H1 (cell line): ENCODE data around the gene MAP1B. TPM values are rescaled to one million over a fixed set of nuclear protein-coding genes. Genes with fewer than 3 reads are reported as not detected.

Experiments
- CTCF ChIA-PET: fragments of 300-600 bp; sonication (Branson Sonifier 250); formaldehyde crosslinking; loops from one replicate; lab custom pipeline; 2021; ENCODE audit not compliant: partially characterized antibody; lab: Charles Lee
- POLR2A ChIA-PET: fragments of 300-600 bp; sonication (Branson Sonifier 250); formaldehyde crosslinking; loops from one replicate; lab custom pipeline; 2021; ENCODE audit warnings: inconsistent platforms; ENCODE audit not compliant: partially characterized antibody; lab: Charles Lee
- DNase-seq, 2 experiments: peaks; one replicate each; pipeline versions ENCODE4 v3.0.0 to v3.0.0-alpha.2; 2010 to 2022; ENCODE audit warnings: low spot score in 2 of 2, low read depth in 1 of 2, mixed read lengths in 1 of 2
- FAIRE-seq: peaks from 2 replicates; lab custom pipeline; 2011; peaks lifted over from hg19 to GRCh38; lab: Jason Lieb, UNC
- H2AFZ ChIP-seq: 2 replicates; pipeline ENCODE4 v1.8.1; 2012; ENCODE audit warnings: low read length, inconsistent platforms
- H2AK5ac ChIP-seq: 2 replicates; pipeline ENCODE4 v1.6.1; 2013; ENCODE audit warnings: low read depth, low read length
- H2BK120ac ChIP-seq: replicated peaks from 2 replicates; pipeline ENCODE3; 2013; ENCODE audit warnings: low read depth, low read length, inconsistent platforms
- H2BK12ac ChIP-seq: 2 replicates; pipeline ENCODE4 v1.6.1; 2013; ENCODE audit warnings: low read depth, low read length
- H2BK15ac ChIP-seq: 2 replicates; pipeline ENCODE4 v1.6.1; 2013; ENCODE audit warnings: low read length
- H2BK20ac ChIP-seq: 2 replicates; pipeline ENCODE4 v1.6.1; 2013; ENCODE audit warnings: low read length
- H2BK5ac ChIP-seq: 2 replicates; pipeline ENCODE4 v1.6.1; 2013; ENCODE audit warnings: low read depth, low read length
- H3K14ac ChIP-seq: 2 replicates; pipeline ENCODE4 v1.6.1; 2013; ENCODE audit warnings: inconsistent platforms; ENCODE audit not compliant: insufficient read length
- H3K18ac ChIP-seq: 2 replicates; pipeline ENCODE4 v1.6.1; 2013; ENCODE audit warnings: low read length; ENCODE audit errors: extremely low read depth
- H3K23ac ChIP-seq: 2 replicates; pipeline ENCODE4 v1.6.1; 2013; ENCODE audit warnings: inconsistent platforms; ENCODE audit not compliant: insufficient read length
- H3K23me2 ChIP-seq: 2 replicates; pipeline ENCODE4 v1.6.1; 2013; ENCODE audit warnings: low read depth, low read length
- H3K27ac ChIP-seq: 2 replicates; pipeline ENCODE4 v1.6.1; 2011; ENCODE audit warnings: low read depth, low read length, inconsistent platforms
- H3K27me3 ChIP-seq, 4 experiments: replicated peaks in 1 of 4; 1 replicate in 1 of 4; 2 replicates in 3 of 4; pipeline versions ENCODE4 v1.6.1 to v1.8.1; 2011 to 2013; ENCODE audit warnings: low read length in 3 of 4, mild to moderate bottlenecking in 3 of 4, inconsistent platforms in 2 of 4, mixed read lengths in 2 of 4, moderate library complexity in 1 of 4; ENCODE audit not compliant: control insufficient read depth in 3 of 4, insufficient read depth in 3 of 4; ENCODE audit errors: extremely low read depth in 1 of 4
- H3K36me3 ChIP-seq, 4 experiments: 2 replicates each; pipeline versions ENCODE4 v1.6.1 to v1.8.1; 2011 to 2013; ENCODE audit warnings: mild to moderate bottlenecking in 4 of 4, low read length in 3 of 4, moderate library complexity in 2 of 4, control low read depth in 1 of 4, inconsistent platforms in 1 of 4; ENCODE audit not compliant: insufficient read depth in 4 of 4, control insufficient read depth in 2 of 4
- H3K4ac ChIP-seq: replicated peaks from 2 replicates; pipeline ENCODE3; 2013; ENCODE audit warnings: low read length, low read depth, mixed read lengths, inconsistent platforms; ENCODE audit not compliant: insufficient read length
- H3K4me1 ChIP-seq, 4 experiments: replicated peaks in 1 of 4; 1 replicate in 1 of 4; 2 replicates in 3 of 4; pipeline versions ENCODE4 v1.6.1 to v1.8.1; 2011 to 2013; ENCODE audit warnings: low read length in 3 of 4, inconsistent platforms in 2 of 4, mixed read lengths in 1 of 4; ENCODE audit not compliant: insufficient read depth in 4 of 4, control insufficient read depth in 3 of 4
- H3K4me2 ChIP-seq, 2 experiments: 2 replicates each; pipeline versions ENCODE4 v1.6.1 to v1.8.1; 2011 to 2013; ENCODE audit warnings: low read depth in 2 of 2, low read length in 2 of 2, control low read depth in 1 of 2, inconsistent platforms in 1 of 2, mild to moderate bottlenecking in 1 of 2; ENCODE audit not compliant: insufficient read depth in 1 of 2
- H3K4me3 ChIP-seq, 4 experiments: fragments of 200-600, 300-600 bp in 1 of 4; sonication (generic), shearing (Covaris generic), sonication (Bioruptor Twin) in 1 of 4; 2 replicates each; pipeline versions ENCODE4 v1.5.1 to v1.8.1; 2011 to 2016; ENCODE audit warnings: low read length in 4 of 4, low read depth in 3 of 4, control low read depth in 2 of 4, inconsistent platforms in 2 of 4, mild to moderate bottlenecking in 2 of 4, mixed read lengths in 1 of 4, moderate library complexity in 1 of 4; ENCODE audit not compliant: insufficient read depth in 2 of 4; ENCODE audit errors: extremely low read depth in 1 of 4
- H3K56ac ChIP-seq: replicated peaks from 2 replicates; pipeline ENCODE3; 2013; ENCODE audit warnings: low read depth, mild to moderate bottlenecking, mixed read lengths, low read length, inconsistent platforms; ENCODE audit not compliant: insufficient read length
- H3K79me1 ChIP-seq: 2 replicates; pipeline ENCODE4 v1.6.1; 2013; ENCODE audit warnings: low read depth, low read length, control low read depth
- H3K79me2 ChIP-seq, 2 experiments: 2 replicates each; pipeline versions ENCODE4 v1.6.1 to v1.8.1; 2012 to 2013; ENCODE audit warnings: low read length in 2 of 2, mild to moderate bottlenecking in 2 of 2, inconsistent platforms in 1 of 2; ENCODE audit not compliant: insufficient read depth in 2 of 2, control insufficient read depth in 1 of 2
- H3K9ac ChIP-seq, 4 experiments: replicated peaks in 1 of 4; 1 replicate in 1 of 4; 2 replicates in 3 of 4; pipeline versions ENCODE4 v1.6.1 to v1.8.1; 2011 to 2013; ENCODE audit warnings: low read depth in 3 of 4, low read length in 3 of 4, control low read depth in 2 of 4, mild to moderate bottlenecking in 2 of 4, moderate library complexity in 2 of 4, inconsistent platforms in 1 of 4; ENCODE audit errors: extremely low read depth in 1 of 4
- H3K9me3 ChIP-seq, 2 experiments: 2 replicates each; pipeline versions ENCODE4 v1.6.1 to v1.8.1; 2012 to 2013; ENCODE audit warnings: mild to moderate bottlenecking in 2 of 2, moderate library complexity in 2 of 2, control low read depth in 1 of 2, inconsistent platforms in 1 of 2, low read depth in 1 of 2, low read length in 1 of 2, mixed read lengths in 1 of 2; ENCODE audit not compliant: insufficient read depth in 2 of 2
- H4K20me1 ChIP-seq, 2 experiments: replicated peaks in 1 of 2; 2 replicates each; pipeline versions ENCODE3 to v1.8.1; 2011 to 2013; ENCODE audit warnings: inconsistent platforms in 2 of 2, low read length in 2 of 2, mild to moderate bottlenecking in 1 of 2; ENCODE audit not compliant: insufficient read depth in 2 of 2, control insufficient read depth in 1 of 2
- H4K5ac ChIP-seq: 2 replicates; pipeline ENCODE4 v1.6.1; 2013; ENCODE audit warnings: low read length, low read depth, mixed read lengths, inconsistent platforms; ENCODE audit not compliant: insufficient read length
- H4K8ac ChIP-seq: 2 replicates; pipeline ENCODE4 v1.8.0; 2013; ENCODE audit warnings: mild to moderate bottlenecking, moderate library complexity, low read length, inconsistent platforms; ENCODE audit not compliant: insufficient read depth; ENCODE audit errors: extremely low read depth
- H4K91ac ChIP-seq: replicated peaks from 2 replicates; pipeline ENCODE3; 2013; ENCODE audit warnings: low read length, mixed read lengths, inconsistent platforms; ENCODE audit not compliant: insufficient read length
- CHD2 ChIP-seq: IDR thresholded peaks from 2 replicates; pipeline ENCODE4 v1.6.1; 2012; ENCODE audit warnings: low read length, improper control_type of control experiment
- NRF1 ChIP-seq: IDR thresholded peaks from 2 replicates; pipeline ENCODE4 v1.6.1; 2011; ENCODE audit warnings: mild to moderate bottlenecking, low read depth, low read length, improper control_type of control experiment
- RFX5 ChIP-seq: IDR thresholded peaks from 2 replicates; pipeline ENCODE4 v1.6.1; 2011; ENCODE audit warnings: low read depth, low read length, improper control_type of control experiment, borderline replicate concordance
- WGBS, 2 experiments: shearing (Covaris generic) in 1 of 2; methylation state at CpG; one replicate each; pipeline versions ENCODE4 v1.1.6 to v1.1.7; 2013 to 2015; ENCODE audit warnings: low lambda C conversion rate in 2 of 2, mixed read lengths in 2 of 2, inconsistent platforms in 1 of 2, low coverage in 1 of 2, missing lambda C conversion rate in 1 of 2; ENCODE audit not compliant: insufficient replicate concordance in 2 of 2, insufficient coverage in 1 of 2, insufficient read length in 1 of 2; ENCODE audit errors: extremely low coverage in 1 of 2, missing lambda C conversion rate in 1 of 2; 5-methylcytosine and 5-hydroxymethylcytosine counted together
- polyA plus RNA-seq, 7 experiments: library from polyadenylated mRNA; depleted of rRNA in 3 of 7; stranded (reverse) in 5 of 7; unstranded in 2 of 7; fragments of >200 nt in 5 of 7; fragments of 200-250 nt in 2 of 7; gene quantifications; 1 replicate in 5 of 7; 2 replicates in 1 of 7; 4 replicates in 1 of 7; pipeline versions ENCODE4 v1.2.1 to v1.2.3, GENCODE V29; 2011 to 2013; ENCODE audit warnings: missing spikeins in 2 of 7, mixed read lengths in 2 of 7
- total RNA-seq: library from RNA; stranded (reverse); fragmentation: NEBNext Ultra II Directional; extraction: Animal tissue kit (Norgen Biotek cat#: 25700); gene quantifications from 2 replicates; pipeline ENCODE4 v1.2.1, GENCODE V29; 2021
- TF ChIP-seq, protein P1 (sequence below): IDR thresholded peaks from 2 replicates; pipeline ENCODE4 v1.6.1; 2012; ENCODE audit warnings: inconsistent platforms

MAP1B gene
- total and polyA plus RNA-seq, 2 of the 8 experiments (the other 6 are each of a cell fraction or from before 2014, with no cell fraction given): 24.5 to 120 TPM

DNA sequence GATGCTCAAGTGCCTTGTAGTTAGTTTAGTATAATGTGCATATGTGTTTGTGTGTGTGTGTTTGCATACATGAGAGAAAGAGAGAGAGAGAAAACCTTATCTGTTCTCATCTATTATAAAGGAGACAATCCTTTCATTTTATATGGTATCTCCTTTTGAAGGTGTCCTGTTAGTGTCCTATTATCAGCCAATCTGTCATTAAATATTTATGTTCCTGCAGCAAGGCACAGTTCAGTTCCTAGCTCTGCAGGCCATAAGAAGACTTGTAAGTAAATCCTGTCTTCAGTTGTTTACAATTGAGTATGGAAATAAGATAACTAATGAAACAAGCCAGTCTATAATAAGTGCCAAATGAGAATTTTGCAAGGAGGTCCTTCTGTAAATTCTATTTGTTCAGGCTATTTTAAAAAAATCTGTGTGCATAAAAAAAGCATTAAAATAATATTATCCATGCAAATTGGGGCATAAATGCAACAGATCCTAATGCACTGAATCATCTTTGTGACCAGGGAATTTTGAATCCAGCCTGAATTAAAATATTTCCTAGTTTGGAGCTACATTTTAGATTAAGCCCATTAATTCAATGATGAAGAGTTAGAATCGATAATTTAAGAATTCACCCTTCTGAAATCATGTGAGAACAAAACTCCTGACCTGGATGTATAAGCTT lies 18.1 kb downstream of the MAP1B start:
- no peak overlapping the region for H4K5ac ChIP-seq
- no peak overlapping the region for H2AFZ ChIP-seq
- H3K79me2 ChIP-seq: peaks cover 0 to 26% of the 10 kb centered on the region in 2 experiments; a peak in 3 of 4 replicates
- no peak overlapping the region for H3K9ac ChIP-seq
- no peak overlapping the region for H2BK5ac ChIP-seq
- no peak overlapping the region for H4K91ac ChIP-seq
- H3K36me3 ChIP-seq: peaks cover 0 to 15% (median 0%) of the 10 kb centered on the region in 4 experiments; a peak in 2 of 8 replicates
- H3K79me1 ChIP-seq: no peaks in the 10 kb centered on the region; the same call in 1 of the 2 replicates
- no peak overlapping the region for H4K8ac ChIP-seq
- ChIA-PET POLR2A (interaction anchor here (0.8 to 9.1 kb wide), 2 partner anchors 9 to 16 kb away, joined by 3 to 72 read pairs; partner anchors contain the start of gene MAP1B), CTCF (interaction anchor here (0.9 to 1.3 kb wide), 4 partner anchors 23 to 155 kb away, joined by 3 to 4 read pairs (median 3); no protein-coding TSS in a partner anchor)
- H2BK20ac ChIP-seq: no peak overlapping the region
- FAIRE-seq (no peak), DNase-seq (no peak)
- H2BK12ac ChIP-seq: no peak overlapping the region
- no peaks in the 10 kb centered on the region for H3K23me2 ChIP-seq
- no peak overlapping the region for H3K27ac ChIP-seq
- peaks cover 0 to 3% of the 10 kb centered on the region in 2 experiments for H4K20me1 ChIP-seq
- no peak overlapping the region for H2BK15ac ChIP-seq
- H2AK5ac ChIP-seq: no peak overlapping the region
- H3K9me3 ChIP-seq: no peaks in the 10 kb centered on the region
- H2BK120ac ChIP-seq: no peak overlapping the region
- no peak overlapping the region for H3K23ac ChIP-seq
- no peak overlapping the region for H3K4ac ChIP-seq
- no peaks in the 10 kb centered on the region for H3K27me3 ChIP-seq
- H3K18ac ChIP-seq: no peak overlapping the region
- H3K14ac ChIP-seq: no peak overlapping the region
- WGBS, 2 experiments: 91% methylated on average over 1 of the region's 1 CpG; no CpG with 5 or more reads in 1 of the 2 experiments
- H3K56ac ChIP-seq: no peak overlapping the region
- no peak overlapping the region; a peak in 1 of 4 replicates for H3K4me2 ChIP-seq
- H3K4me1 ChIP-seq: peaks cover 11 to 24% (median 20%) of the 10 kb centered on the region in 4 experiments; a peak in 6 of 7 replicates
- no peak overlapping the region for H3K4me3 ChIP-seq
- TF ChIP-seq CHD2: no peak
- TF ChIP-seq, protein P1, sequence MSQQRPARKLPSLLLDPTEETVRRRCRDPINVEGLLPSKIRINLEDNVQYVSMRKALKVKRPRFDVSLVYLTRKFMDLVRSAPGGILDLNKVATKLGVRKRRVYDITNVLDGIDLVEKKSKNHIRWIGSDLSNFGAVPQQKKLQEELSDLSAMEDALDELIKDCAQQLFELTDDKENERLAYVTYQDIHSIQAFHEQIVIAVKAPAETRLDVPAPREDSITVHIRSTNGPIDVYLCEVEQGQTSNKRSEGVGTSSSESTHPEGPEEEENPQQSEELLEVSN: no peak
- no peak for TF ChIP-seq RFX5
- TF ChIP-seq NRF1: no peak
